Neural progenitor cell (in vitro differentiated cells): ENCODE measurements around the gene UNC93A.

Experiments used
- EZH2 ChIP-seq: fragments of 200-600 bp; sonication (generic); IDR thresholded peaks from 2 replicates; pipeline ENCODE4 v1.6.1; 2017; ENCODE audit warnings: antibody characterized with exemption, mild to moderate bottlenecking, moderate library complexity
- EZH2phosphoT487 ChIP-seq: fragments of 200-600 bp; sonication (generic); IDR thresholded peaks from 2 replicates; pipeline ENCODE4 v1.6.1; 2017; ENCODE audit warnings: antibody characterized with exemption
- TF ChIP-seq, protein P1 (sequence below): fragments of 200-600 bp; sonication (generic); IDR thresholded peaks from 2 replicates; pipeline ENCODE4 v1.5.1; 2017; ENCODE audit warnings: antibody characterized with exemption, mild to moderate bottlenecking

- TF ChIP-seq EZH2: no peak
- TF ChIP-seq, protein P1, sequence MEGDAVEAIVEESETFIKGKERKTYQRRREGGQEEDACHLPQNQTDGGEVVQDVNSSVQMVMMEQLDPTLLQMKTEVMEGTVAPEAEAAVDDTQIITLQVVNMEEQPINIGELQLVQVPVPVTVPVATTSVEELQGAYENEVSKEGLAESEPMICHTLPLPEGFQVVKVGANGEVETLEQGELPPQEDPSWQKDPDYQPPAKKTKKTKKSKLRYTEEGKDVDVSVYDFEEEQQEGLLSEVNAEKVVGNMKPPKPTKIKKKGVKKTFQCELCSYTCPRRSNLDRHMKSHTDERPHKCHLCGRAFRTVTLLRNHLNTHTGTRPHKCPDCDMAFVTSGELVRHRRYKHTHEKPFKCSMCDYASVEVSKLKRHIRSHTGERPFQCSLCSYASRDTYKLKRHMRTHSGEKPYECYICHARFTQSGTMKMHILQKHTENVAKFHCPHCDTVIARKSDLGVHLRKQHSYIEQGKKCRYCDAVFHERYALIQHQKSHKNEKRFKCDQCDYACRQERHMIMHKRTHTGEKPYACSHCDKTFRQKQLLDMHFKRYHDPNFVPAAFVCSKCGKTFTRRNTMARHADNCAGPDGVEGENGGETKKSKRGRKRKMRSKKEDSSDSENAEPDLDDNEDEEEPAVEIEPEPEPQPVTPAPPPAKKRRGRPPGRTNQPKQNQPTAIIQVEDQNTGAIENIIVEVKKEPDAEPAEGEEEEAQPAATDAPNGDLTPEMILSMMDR: no peak
- TF ChIP-seq EZH2phosphoT487: no peak
Measured at GRCh38 chr6:167330750-167331149, 39.6 kb downstream of the UNC93A start.
